HepG2 (cell line): Measurements from ENCODE around the gene ADGRE3. TPM values are rescaled to one million over a fixed set of nuclear protein-coding genes. Genes with fewer than 3 reads are reported as not detected.

ENCODE experiments used
- CBX5 ChIP-seq: sonication (generic); formaldehyde crosslinking; IDR thresholded peaks from 2 replicates; pipeline ENCODE4 v1.4.0; 2020; ENCODE audit warnings: missing genetic modification reagents, borderline replicate concordance
- DMTF1 ChIP-seq: sonication (generic); formaldehyde crosslinking; IDR thresholded peaks from 2 replicates; pipeline ENCODE4 v1.4.0; 2020; ENCODE audit warnings: mild to moderate bottlenecking, missing genetic modification reagents
- MIXL1 ChIP-seq: IDR thresholded peaks from 2 replicates; pipeline ENCODE4 v1.6.1; 2016
- MLLT10 ChIP-seq: sonication (generic); formaldehyde crosslinking; IDR thresholded peaks from 2 replicates; pipeline ENCODE4 v1.4.0; 2020; ENCODE audit warnings: missing genetic modification reagents
- NKX3-1 ChIP-seq: sonication (generic); formaldehyde crosslinking; IDR thresholded peaks from 2 replicates; pipeline ENCODE4 v1.5.0; 2020; ENCODE audit warnings: missing genetic modification reagents
- RCOR2 ChIP-seq: IDR thresholded peaks from 2 replicates; pipeline ENCODE4 v1.6.1; 2016; ENCODE audit warnings: missing biosample characterization, missing genetic modification reagents
- SMAD9 ChIP-seq: sonication (generic); formaldehyde crosslinking; IDR thresholded peaks from 2 replicates; pipeline ENCODE4 v1.5.1; 2020; ENCODE audit warnings: mild to moderate bottlenecking, missing genetic modification reagents
- TFE3 ChIP-seq: IDR thresholded peaks from 2 replicates; pipeline ENCODE4 v1.6.1; 2016
- TGIF2 ChIP-seq: IDR thresholded peaks from 2 replicates; pipeline ENCODE4 v1.6.1; 2016; ENCODE audit warnings: control low read depth, missing compliant biosample characterization
- TOE1 ChIP-seq: sonication (generic); formaldehyde crosslinking; IDR thresholded peaks from 2 replicates; pipeline ENCODE4 v1.4.0; 2020; ENCODE audit warnings: mild to moderate bottlenecking, missing genetic modification reagents
- TSC22D2 ChIP-seq: sonication (generic); formaldehyde crosslinking; IDR thresholded peaks from 2 replicates; pipeline ENCODE4 v1.5.1; 2020; ENCODE audit warnings: missing genetic modification reagents, mild to moderate bottlenecking, borderline replicate concordance
- YEATS4 ChIP-seq: sonication (generic); formaldehyde crosslinking; IDR thresholded peaks from 2 replicates; pipeline ENCODE4 v1.4.0; 2020; ENCODE audit warnings: missing genetic modification reagents, borderline replicate concordance
- ZBTB2 ChIP-seq: sonication (generic); formaldehyde crosslinking; IDR thresholded peaks from 2 replicates; pipeline ENCODE4 v1.8.0; 2022; ENCODE audit warnings: low read depth, missing genetic modification reagents
- ZFAT ChIP-seq: sonication (generic); formaldehyde crosslinking; conservative IDR thresholded peaks from 2 replicates; pipeline ENCODE4 v1.8.1; 2023; ENCODE audit warnings: missing genetic modification reagents, inconsistent platforms
- ZNF44 ChIP-seq: sonication (generic); formaldehyde crosslinking; IDR thresholded peaks from 2 replicates; pipeline ENCODE4 v1.5.1; 2020; ENCODE audit warnings: mild to moderate bottlenecking, missing genetic modification reagents
- ZNF609 ChIP-seq: sonication (generic); formaldehyde crosslinking; IDR thresholded peaks from 2 replicates; pipeline ENCODE4 v1.4.0; 2020; ENCODE audit warnings: mild to moderate bottlenecking, missing genetic modification reagents, borderline replicate concordance
- ZNF639 ChIP-seq: conservative IDR thresholded peaks from 2 replicates; pipeline ENCODE4 v1.6.1; 2018; ENCODE audit warnings: missing genetic modification reagents
- ZNF891 ChIP-seq: sonication (generic); formaldehyde crosslinking; IDR thresholded peaks from 2 replicates; pipeline ENCODE4 v1.5.0; 2020; ENCODE audit warnings: mild to moderate bottlenecking, missing genetic modification reagents
- polyA plus RNA-seq, 8 experiments: library from polyadenylated mRNA; depleted of rRNA in 3 of 8; stranded (reverse) in 7 of 8; unstranded in 1 of 8; fragments of >200 nt; fragmentation: Illumina TruSeq in 4 of 8; extraction: Trizol in 4 of 8; gene quantifications; 2 replicates each; pipeline versions ENCODE4 v1.2.1 to v1.2.3, GENCODE V29; 2011 to 2016; ENCODE audit warnings: low read depth in 4 of 8, missing spikeins in 1 of 8, mixed read lengths in 1 of 8; ENCODE audit not compliant: insufficient read depth in 1 of 8
- total RNA-seq, 5 experiments: library from RNA; depleted of rRNA; stranded (reverse); fragments of >200 nt; fragmentation: Illumina TruSeq; extraction: Trizol; gene quantifications; 2 replicates each; pipeline ENCODE4 v1.2.3, GENCODE V29; 2016; ENCODE audit warnings: low read depth in 1 of 5

ADGRE3 gene
- total and polyA plus RNA-seq, 2 of the 13 experiments (the other 11 are each of a cell fraction or from before 2014, with no cell fraction given) = not detected

- TF ChIP-seq ZNF609 (CRISPR knock-in tag) = peak; percentile 71; the same call in 1 of the 2 replicates
- TF ChIP-seq MIXL1 (CRISPR knock-in tag) = peak; percentile 83; the same call in 1 of the 2 replicates
- TF ChIP-seq RCOR2 (CRISPR knock-in tag) = peak; percentile 72
- peak; percentile 74; the same call in 1 of the 2 replicates for TF ChIP-seq TSC22D2
- peak; percentile 70 for TF ChIP-seq ZBTB2 (CRISPR knock-in tag)
- TF ChIP-seq ZNF44 = peak; percentile 96
- TF ChIP-seq YEATS4 (CRISPR knock-in tag) = peak; percentile 88
- no peak for TF ChIP-seq ZFAT (CRISPR knock-in tag)
- no peak for TF ChIP-seq MLLT10 (CRISPR knock-in tag)
- no peak for TF ChIP-seq DMTF1 (CRISPR knock-in tag)
- peak; percentile 99 for TF ChIP-seq CBX5 (CRISPR knock-in tag)
- peak; percentile 92 for TF ChIP-seq ZNF639 (CRISPR knock-in tag)
- TF ChIP-seq TGIF2 (CRISPR knock-in tag) = peak; percentile 72
- TF ChIP-seq NKX3-1 (CRISPR knock-in tag) = peak; percentile 74; the same call in 1 of the 2 replicates
- peak; percentile 34; the same call in 1 of the 2 replicates for TF ChIP-seq SMAD9
- TF ChIP-seq TFE3 (CRISPR knock-in tag) = no peak
- TF ChIP-seq ZNF891 (CRISPR knock-in tag) = peak; percentile 88; the same call in 1 of the 2 replicates
- 0 out of 2 replicates have a peak, but pooled peaks have one; percentile 74 for TF ChIP-seq TOE1 (CRISPR knock-in tag)
These were observed 102.8 kb downstream of the ADGRE3 start, which contains the start of gene NDUFB7 (continued) for GRCh38 chr19:14571695-14572490.
